ENCODE measurements around the gene DNAJB13. TPM values are rescaled to one million over a fixed set of nuclear protein-coding genes. Genes with fewer than 3 reads are reported as not detected.
A peak's percentile ranks its signal among the peaks of the same experiment; 100 is the strongest.

DNAJB13 gene
- total RNA-seq, 1 experiment from 2014 or later: not detected

GRCh38 chr11:73914284-73914683 is 36.5 kb upstream of the DNAJB13 start:
- Histone ChIP-seq H3K79me2 (ENCODE audit: insufficient read depth, low read length) (no peaks in the 10 kb centered on the region), H3K23me2 (ENCODE audit: insufficient read length, low read depth, low read length, poor library complexity, severe bottlenecking) (no peaks in the 10 kb centered on the region), H3K4me1 (ENCODE audit: insufficient read depth, low read length) (no peaks in the 10 kb centered on the region), H2BK120ac (ENCODE audit: low read depth, low read length, poor library complexity, severe bottlenecking) (no peak overlapping the region), H2BK15ac (ENCODE audit: low read depth, low read length) (no peak overlapping the region), H3K18ac (ENCODE audit: insufficient read length, low read depth, low read length) (no peak overlapping the region), H3K9ac (ENCODE audit: extremely low read depth, insufficient read length, low read length) (no peak overlapping the region), H3T11ph (ENCODE audit: low read length) (no peak overlapping the region), H4K91ac (ENCODE audit: insufficient read length, low read depth, low read length) (no peak overlapping the region), H2AK5ac (ENCODE audit: insufficient read length, low read length) (no peak overlapping the region), H3K27ac (ENCODE audit: insufficient read length, low read depth, low read length) (no peak overlapping the region), H3K4me2 (ENCODE audit: insufficient read depth, insufficient read length, low read length) (no peak overlapping the region), H3K79me1 (ENCODE audit: insufficient read depth, low read depth, low read length, poor library complexity, severe bottlenecking) (no peaks in the 10 kb centered on the region), H3K14ac (ENCODE audit: insufficient read depth, low read length) (no peak overlapping the region), H2BK5ac (ENCODE audit: insufficient read length, low read length) (no peak overlapping the region), H2BK12ac (ENCODE audit: insufficient read length, low read depth, low read length) (no peak overlapping the region), H3K23ac (ENCODE audit: insufficient read length, low read depth, low read length) (no peak overlapping the region), H4K8ac (replicated peaks; ENCODE audit: insufficient read length, low read depth, low read length) (no peak overlapping the region), H3K4ac (ENCODE audit: low read depth, low read length) (no peak overlapping the region), H3K27me3 (ENCODE audit: insufficient read depth, low read length) (no peaks in the 10 kb centered on the region), H2AFZ (ENCODE audit: low read length) (no peak overlapping the region), H2BK20ac (ENCODE audit: low read depth, low read length, poor library complexity, severe bottlenecking) (no peak overlapping the region), H4K5ac (ENCODE audit: insufficient read length, low read depth, low read length) (no peak overlapping the region), H4K20me1 (ENCODE audit: control insufficient read depth, insufficient read depth, insufficient read length) (no peaks in the 10 kb centered on the region), H3K56ac (ENCODE audit: insufficient read length, low read depth, low read length) (no peak overlapping the region), H3K9me3 (ENCODE audit: control insufficient read depth, low read depth, low read length) (no peaks in the 10 kb centered on the region)
- no peaks in the 10 kb centered on the region for H3K27me3 Mint-ChIP-seq (ENCODE audit: low read depth)
- no peak for DNase-seq
- no peak overlapping the region for H3K4me3 Mint-ChIP-seq
- no peak for TF ChIP-seq CTCF (conservative IDR thresholded peaks at IDR 0.05)
- WGBS (ENCODE audit: extremely low coverage, insufficient read length, low lambda C conversion rate): no CpG with 5 or more reads among the region's 4 CpGs
- H3K27ac Mint-ChIP-seq: 0 out of 7 replicates have a peak overlapping the region, but pooled peaks of 1 of the 3 experiments have one; percentile 69
- H3K4me1 Mint-ChIP-seq: no peaks in the 10 kb centered on the region
- peaks cover 10 to 46% (median 37%) of the 10 kb centered on the region in 3 experiments; a peak in 6 of 7 replicates for H3K36me3 Mint-ChIP-seq (ENCODE audit: insufficient read depth in 1 of 3, low read depth in 3 of 3)
- no peaks in the 10 kb centered on the region for H3K9me3 Mint-ChIP-seq

All from H9 (cell line).